HT-29 (cell line): Measurements from ENCODE around the gene MAOA. TPM values are rescaled to one million over a fixed set of nuclear protein-coding genes. Genes with fewer than 3 reads are reported as not detected.

Experiments
- DNase-seq: peaks from one replicate; pipeline ENCODE4 v3.0.0-alpha.2; 2015; ENCODE audit warnings: low spot score
- total RNA-seq: library from RNA; depleted of rRNA; stranded (reverse); fragments of >200 nt; shearing (Covaris generic); gene quantifications from 2 replicates; pipeline ENCODE4 v1.2.3, GENCODE V29; 2014; rRNA removed

MAOA gene
- total RNA-seq, 1 experiment from 2014 or later, result 10.9 TPM

DNA sequence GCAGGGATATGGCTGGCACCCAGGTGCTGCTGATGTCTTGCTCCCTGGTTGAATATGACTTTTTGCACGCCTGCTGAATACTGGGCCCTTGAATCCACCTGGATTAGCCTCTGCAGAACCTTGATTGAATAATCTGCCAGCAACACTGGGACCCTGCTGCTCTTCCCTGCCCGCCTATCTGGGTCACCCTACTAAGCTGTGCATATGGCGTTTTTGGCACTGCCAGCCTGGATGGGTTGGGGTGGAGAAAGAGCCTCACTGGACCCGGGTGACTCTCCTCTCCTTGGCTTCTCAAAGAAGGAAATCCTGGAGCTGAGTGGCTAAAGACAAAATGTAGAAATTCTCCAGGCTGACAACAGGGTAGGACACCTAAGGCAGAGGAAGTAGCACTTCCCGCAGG lies 100.0 kb downstream of the MAOA start:
- no peak for DNase-seq

DNA sequence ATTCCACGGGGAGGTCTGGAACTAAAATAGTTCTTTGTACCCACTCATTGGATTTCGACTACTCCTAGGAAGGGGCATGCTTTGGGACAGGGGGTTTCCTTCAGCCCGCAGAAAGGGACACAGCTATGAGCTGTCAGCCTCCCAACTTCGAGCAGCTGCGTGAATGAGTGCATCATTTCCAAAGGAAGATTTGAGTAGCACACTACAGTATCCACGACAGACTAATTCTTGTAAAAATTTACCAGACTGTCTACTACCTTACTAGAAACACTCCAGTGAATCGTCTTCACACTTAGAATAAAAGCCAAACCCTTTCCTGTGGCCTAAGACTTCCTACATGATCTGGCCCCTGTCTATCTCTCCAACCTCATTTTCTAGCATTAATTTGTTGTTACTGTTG lies 101.9 kb downstream of the MAOA start:
- no peak for DNase-seq

DNA sequence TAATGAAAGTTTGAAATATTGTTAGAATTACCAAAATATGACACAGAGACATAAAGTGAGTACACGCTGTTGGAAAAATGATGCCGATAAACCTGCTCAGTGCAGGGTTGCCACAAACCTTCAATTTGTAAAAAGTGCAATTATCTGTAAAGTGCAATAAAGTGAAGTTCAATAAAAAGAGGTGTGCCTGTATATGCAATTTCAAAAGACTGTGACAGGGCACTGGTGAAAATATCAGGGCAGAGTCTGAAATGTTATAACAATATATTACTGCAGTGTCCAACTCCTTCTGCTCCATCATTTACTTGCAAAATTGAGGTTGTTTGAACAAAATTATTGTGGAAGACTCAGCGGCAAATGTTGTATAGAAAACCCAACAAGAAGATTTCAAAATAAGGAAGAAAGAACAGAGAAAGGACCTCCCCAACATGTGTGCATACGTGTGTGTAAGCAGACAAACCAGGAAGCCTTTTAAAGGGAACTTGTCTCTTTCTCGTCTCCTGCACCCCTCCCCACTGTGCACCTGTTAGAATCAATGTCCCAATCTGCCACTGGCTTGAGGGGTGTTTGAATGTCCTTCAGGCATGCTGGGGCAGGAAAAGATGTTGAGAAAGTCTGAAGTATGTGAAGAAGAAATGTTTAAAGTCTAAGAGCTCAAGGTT lies 130.0 kb downstream of the MAOA start:
- DNase-seq, result no peak

Other genes with a start within 250 kb of the MAOA start
- 1.1 and 1.7 TPM in 2 replicates for gene MAOB, start 226.2 kb downstream of the MAOA start, total RNA-seq